ENCODE results near the gene AZI2. TPM values are rescaled to one million over a fixed set of nuclear protein-coding genes. Genes with fewer than 3 reads are reported as not detected.

AZI2 gene
- total and polyA plus RNA-seq, 10 donors = 17.9 to 60.3 (median 48.9) TPM

DNA sequence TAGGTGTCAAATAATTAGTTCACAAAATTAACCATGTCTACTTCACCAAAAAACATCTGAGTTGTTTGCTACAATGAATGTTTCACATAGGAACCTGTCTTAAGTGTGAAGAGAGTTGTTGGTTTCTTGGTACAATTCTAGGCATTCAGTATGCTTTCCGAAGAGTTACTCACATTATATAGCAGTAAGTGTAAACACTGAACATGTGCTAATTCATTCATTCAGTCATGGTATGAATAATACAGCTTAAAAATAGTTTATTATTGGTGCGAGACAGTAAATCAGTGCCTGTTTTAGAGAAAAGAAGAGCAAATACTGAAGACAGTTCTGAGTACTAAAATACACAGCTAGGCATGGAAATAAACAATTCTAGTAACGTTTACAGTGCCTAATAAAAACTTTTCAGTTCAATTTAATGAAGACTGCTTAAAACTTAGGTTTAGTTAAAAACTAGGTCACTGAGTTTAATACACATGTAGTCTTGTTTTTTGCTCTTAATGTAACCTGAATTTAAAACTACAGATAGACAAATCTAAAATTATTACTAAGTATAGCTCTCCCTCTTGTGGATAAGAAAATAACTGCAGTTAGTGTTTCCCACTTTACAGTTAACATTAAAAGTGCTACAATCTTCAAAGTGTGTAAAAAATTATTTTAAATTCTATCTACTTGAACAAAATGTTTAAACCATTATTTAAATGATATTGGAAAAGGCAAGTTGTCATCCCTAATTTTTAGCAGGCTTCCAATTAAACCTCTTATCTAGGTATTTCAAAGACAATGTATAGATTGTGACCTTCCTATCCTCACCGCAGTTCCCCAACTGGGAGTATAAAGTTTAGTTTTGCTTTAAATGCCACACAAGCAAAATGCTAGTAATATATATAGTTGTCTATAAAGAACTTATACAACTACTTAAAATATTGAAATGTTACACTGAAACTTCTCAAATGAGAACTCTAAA is 20.2 kb downstream of the AZI2 start:
- H3K4me3 ChIP-seq = no peak overlapping the region
- peak overlapping the region in 1 of 8 donors; percentile 30 for H3K27ac ChIP-seq
- H3K9me3 ChIP-seq = no peaks in the 10 kb centered on the region
- TF ChIP-seq, protein P1, sequence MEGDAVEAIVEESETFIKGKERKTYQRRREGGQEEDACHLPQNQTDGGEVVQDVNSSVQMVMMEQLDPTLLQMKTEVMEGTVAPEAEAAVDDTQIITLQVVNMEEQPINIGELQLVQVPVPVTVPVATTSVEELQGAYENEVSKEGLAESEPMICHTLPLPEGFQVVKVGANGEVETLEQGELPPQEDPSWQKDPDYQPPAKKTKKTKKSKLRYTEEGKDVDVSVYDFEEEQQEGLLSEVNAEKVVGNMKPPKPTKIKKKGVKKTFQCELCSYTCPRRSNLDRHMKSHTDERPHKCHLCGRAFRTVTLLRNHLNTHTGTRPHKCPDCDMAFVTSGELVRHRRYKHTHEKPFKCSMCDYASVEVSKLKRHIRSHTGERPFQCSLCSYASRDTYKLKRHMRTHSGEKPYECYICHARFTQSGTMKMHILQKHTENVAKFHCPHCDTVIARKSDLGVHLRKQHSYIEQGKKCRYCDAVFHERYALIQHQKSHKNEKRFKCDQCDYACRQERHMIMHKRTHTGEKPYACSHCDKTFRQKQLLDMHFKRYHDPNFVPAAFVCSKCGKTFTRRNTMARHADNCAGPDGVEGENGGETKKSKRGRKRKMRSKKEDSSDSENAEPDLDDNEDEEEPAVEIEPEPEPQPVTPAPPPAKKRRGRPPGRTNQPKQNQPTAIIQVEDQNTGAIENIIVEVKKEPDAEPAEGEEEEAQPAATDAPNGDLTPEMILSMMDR (IDR thresholded peaks at IDR 0.05 in 8 of 11, conservative IDR thresholded peaks at IDR 0.05 in 3 of 11) = peak; percentile 32 to 77 (median 70)
- no peak for TF ChIP-seq POLR2AphosphoS5 (IDR thresholded peaks at IDR 0.05)
- peaks cover 0 to 74% (median 21%) of the 10 kb centered on the region in 6 donors for H3K36me3 ChIP-seq
- no peaks in the 10 kb centered on the region for H3K27me3 ChIP-seq (replicated peaks in 1 of 7)
- intact Hi-C loops (cut with DNase I; ENCODE audit: low total_unique reads) = no loop called here
- H3K4me1 ChIP-seq = peaks cover 0 to 50% (median 0%) of the 10 kb centered on the region in 6 donors
- 78 to 86% (median 83%) methylated on average over 4 of the region's 4 CpGs for WGBS, 5 donors
- no peak for DNase-seq

- intact Hi-C loops (cut with DNase I; ENCODE audit: low total_unique reads) = no loop called here
- Histone ChIP-seq H3K36me3 (peaks cover 0 to 79% (median 22%) of the 10 kb centered on the region in 6 donors), H3K27me3 (replicated peaks in 1 of 7) (no peaks in the 10 kb centered on the region), H3K9me3 (no peaks in the 10 kb centered on the region), H3K27ac (peak overlapping the region in 3 of 8 donors; percentile 22 to 51 (median 29)), H3K4me1 (peaks cover 0 to 50% (median 0%) of the 10 kb centered on the region in 6 donors), H3K4me3 (no peak overlapping the region)
- 55 to 78% (median 65%) methylated on average over 2 of the region's 2 CpGs for WGBS, 5 donors
- no peak for DNase-seq
- no peak for TF ChIP-seq POLR2A (IDR thresholded peaks at IDR 0.05)
- TF ChIP-seq, protein P1 (IDR thresholded peaks at IDR 0.05 in 8 of 11, conservative IDR thresholded peaks at IDR 0.05 in 3 of 11) = no peak
- TF ChIP-seq POLR2AphosphoS5 (IDR thresholded peaks at IDR 0.05) = peak in 1 of 3 donors; percentile 45
These were observed 22.1 kb downstream of the AZI2 start for GRCh38 chr3:28326458-28326926.

DNA sequence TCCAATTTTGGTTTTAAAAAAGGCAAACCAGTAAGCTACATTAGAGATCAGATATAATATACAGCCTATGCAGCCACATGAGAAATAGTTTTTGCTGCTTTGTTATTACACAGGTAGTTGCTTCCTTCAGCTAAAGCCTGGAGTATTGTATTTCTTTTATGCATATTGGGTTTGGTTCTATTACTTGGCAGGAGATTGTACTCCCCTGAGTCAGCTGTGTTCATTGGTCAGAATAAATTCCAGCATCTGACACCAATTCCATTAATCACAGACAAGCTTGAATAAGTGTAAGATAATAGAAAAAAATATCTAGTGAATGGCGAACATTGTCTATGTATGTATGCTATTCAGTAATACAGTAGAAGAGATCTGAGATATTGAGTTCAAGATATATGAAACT is 26.2 kb downstream of the AZI2 start:
- 90 to 100% (median 95%) methylated on average over 1 of the region's 1 CpG for WGBS, 5 donors

GRCh38 chr3:28320981-28321380 is 27.6 kb downstream of the AZI2 start:
- Histone ChIP-seq H3K27me3 (replicated peaks in 1 of 7) (no peaks in the 10 kb centered on the region), H3K4me1 (peaks cover 0 to 39% (median 0%) of the 10 kb centered on the region in 6 donors), H3K36me3 (peaks cover 0 to 74% (median 23%) of the 10 kb centered on the region in 6 donors), H3K27ac (no peak overlapping the region), H3K9me3 (no peaks in the 10 kb centered on the region), H3K4me3 (no peak overlapping the region)
- no peak for DNase-seq
- TF ChIP-seq, protein P1 (IDR thresholded peaks at IDR 0.05 in 8 of 11, conservative IDR thresholded peaks at IDR 0.05 in 3 of 11) = no peak
- TF ChIP-seq POLR2A (IDR thresholded peaks at IDR 0.05) (no peak), POLR2AphosphoS5 (IDR thresholded peaks at IDR 0.05) (no peak)
- intact Hi-C loops (cut with DNase I; ENCODE audit: low total_unique reads) = loop anchor here (5.0 kb wide), 1 partner anchor 604 kb away; no protein-coding TSS in a partner anchor

More for the DNA sequence above, 26.2 kb downstream of the AZI2 start:
- Histone ChIP-seq H3K27ac (no peak overlapping the region), H3K4me3 (no peak overlapping the region), H3K4me1 (peaks cover 0 to 50% (median 2%) of the 10 kb centered on the region in 6 donors), H3K36me3 (peaks cover 0 to 82% (median 23%) of the 10 kb centered on the region in 6 donors), H3K9me3 (no peaks in the 10 kb centered on the region), H3K27me3 (replicated peaks in 1 of 7) (no peaks in the 10 kb centered on the region)
- TF ChIP-seq POLR2AphosphoS5 (IDR thresholded peaks at IDR 0.05) = no peak
- DNase-seq = no peak
- intact Hi-C loops (cut with DNase I; ENCODE audit: low total_unique reads) = loop anchor here (5.0 kb wide), 1 partner anchor 605 kb away; no protein-coding TSS in a partner anchor

All from spleen (tissue), 11 donors.